Measurements from ENCODE around the gene LMO7. TPM values are rescaled to one million over a fixed set of nuclear protein-coding genes. Genes with fewer than 3 reads are reported as not detected.

The LMO7 gene
- total and polyA plus RNA-seq, 2 experiments from 2014 or later: 47.2 to 105 TPM

DNA sequence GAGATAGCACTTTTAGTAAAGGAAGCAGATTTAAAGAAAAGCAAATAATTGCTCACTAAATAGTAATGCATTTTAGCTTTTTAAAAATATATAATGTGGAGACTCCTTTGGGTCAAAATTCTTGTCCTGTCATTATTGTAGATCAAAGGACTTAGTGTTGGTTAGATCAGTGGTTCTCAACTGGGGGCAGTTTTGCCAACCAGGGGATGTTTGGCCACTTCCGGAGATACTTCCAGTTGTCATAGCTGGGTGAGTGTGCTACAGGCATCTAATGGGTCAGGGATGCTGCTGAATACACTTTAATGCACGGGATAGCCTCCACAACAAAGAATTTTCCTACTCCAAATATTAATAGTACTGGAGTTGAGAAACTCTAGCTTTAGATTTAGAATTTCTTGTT, 126.8 kb downstream of the LMO7 start:
- H3K27ac ChIP-seq: peak overlapping the region; percentile 95
- no peaks in the 10 kb centered on the region for H3K9me3 ChIP-seq (ENCODE audit: low read depth)
- no peaks in the 10 kb centered on the region for H3K36me3 ChIP-seq (replicated peaks; ENCODE audit: insufficient read depth, low read depth)
- no peak for DNase-seq (ENCODE audit: low spot score)
- no peak overlapping the region for H2AFZ ChIP-seq
- H3K4me2 ChIP-seq: peak overlapping the region; percentile 74
- WGBS (ENCODE audit: low lambda C conversion rate, missing lambda C conversion rate): 89% methylated on average over 2 of the region's 2 CpGs
- no peaks in the 10 kb centered on the region for H4K20me1 ChIP-seq (ENCODE audit: insufficient read depth, poor library complexity, severe bottlenecking)
- no peaks in the 10 kb centered on the region for H3K9me2 ChIP-seq (replicated peaks; ENCODE audit: insufficient read depth)
- H3K27me3 ChIP-seq: no peaks in the 10 kb centered on the region
- H3K4me1 ChIP-seq (ENCODE audit: insufficient read depth): peaks cover 25% of the 10 kb centered on the region
- peaks cover 70% of the 10 kb centered on the region for H3K79me2 ChIP-seq
- TF ChIP-seq EZH2phosphoT487 (IDR thresholded peaks at IDR 0.05; ENCODE audit: low read depth, severe bottlenecking, unreplicated experiment): no peak
- no peak for TF ChIP-seq EZH2 (IDR thresholded peaks at IDR 0.05; ENCODE audit: borderline replicate concordance)
- TF ChIP-seq, protein P1, sequence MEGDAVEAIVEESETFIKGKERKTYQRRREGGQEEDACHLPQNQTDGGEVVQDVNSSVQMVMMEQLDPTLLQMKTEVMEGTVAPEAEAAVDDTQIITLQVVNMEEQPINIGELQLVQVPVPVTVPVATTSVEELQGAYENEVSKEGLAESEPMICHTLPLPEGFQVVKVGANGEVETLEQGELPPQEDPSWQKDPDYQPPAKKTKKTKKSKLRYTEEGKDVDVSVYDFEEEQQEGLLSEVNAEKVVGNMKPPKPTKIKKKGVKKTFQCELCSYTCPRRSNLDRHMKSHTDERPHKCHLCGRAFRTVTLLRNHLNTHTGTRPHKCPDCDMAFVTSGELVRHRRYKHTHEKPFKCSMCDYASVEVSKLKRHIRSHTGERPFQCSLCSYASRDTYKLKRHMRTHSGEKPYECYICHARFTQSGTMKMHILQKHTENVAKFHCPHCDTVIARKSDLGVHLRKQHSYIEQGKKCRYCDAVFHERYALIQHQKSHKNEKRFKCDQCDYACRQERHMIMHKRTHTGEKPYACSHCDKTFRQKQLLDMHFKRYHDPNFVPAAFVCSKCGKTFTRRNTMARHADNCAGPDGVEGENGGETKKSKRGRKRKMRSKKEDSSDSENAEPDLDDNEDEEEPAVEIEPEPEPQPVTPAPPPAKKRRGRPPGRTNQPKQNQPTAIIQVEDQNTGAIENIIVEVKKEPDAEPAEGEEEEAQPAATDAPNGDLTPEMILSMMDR (IDR thresholded peaks at IDR 0.05; ENCODE audit: poor library complexity): no peak
- H3K4me3 ChIP-seq: peak overlapping the region; percentile 25

DNA sequence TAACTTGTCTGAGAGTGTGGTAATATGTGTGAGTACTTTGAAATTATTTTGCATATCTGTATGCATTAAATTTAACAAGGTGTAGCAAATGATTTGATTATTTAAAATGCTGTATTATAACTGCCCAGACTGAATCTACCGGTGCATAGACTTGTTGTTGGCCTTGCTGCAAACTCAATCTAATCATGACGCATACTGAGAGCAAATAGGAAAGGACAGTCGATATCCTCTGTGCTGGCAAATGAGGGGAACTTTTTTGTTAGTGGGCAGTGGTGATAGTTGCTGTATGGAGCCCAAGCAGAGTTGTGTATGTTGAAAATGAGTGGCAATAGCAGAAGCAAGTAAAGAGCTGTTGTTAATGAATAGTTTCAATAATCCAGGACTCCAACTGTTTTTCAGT, 127.4 kb downstream of the LMO7 start:
- Histone ChIP-seq H4K20me1 (ENCODE audit: insufficient read depth, poor library complexity, severe bottlenecking) (no peaks in the 10 kb centered on the region), H3K9me2 (replicated peaks; ENCODE audit: insufficient read depth) (no peaks in the 10 kb centered on the region), H3K4me3 (peak overlapping the region; percentile 25), H3K36me3 (replicated peaks; ENCODE audit: insufficient read depth, low read depth) (no peaks in the 10 kb centered on the region), H3K27ac (peak overlapping the region; percentile 95), H3K4me2 (peak overlapping the region; percentile 74), H3K79me2 (peaks cover 76% of the 10 kb centered on the region), H3K4me1 (ENCODE audit: insufficient read depth) (peaks cover 30% of the 10 kb centered on the region), H2AFZ (no peak overlapping the region), H3K9me3 (ENCODE audit: low read depth) (no peaks in the 10 kb centered on the region), H3K27me3 (no peaks in the 10 kb centered on the region)
- DNase-seq (ENCODE audit: low spot score): no peak
- WGBS (ENCODE audit: low lambda C conversion rate, missing lambda C conversion rate): 72% methylated on average over 3 of the region's 3 CpGs
- no peak for TF ChIP-seq EZH2 (IDR thresholded peaks at IDR 0.05; ENCODE audit: borderline replicate concordance)
- TF ChIP-seq, protein P1 (IDR thresholded peaks at IDR 0.05; ENCODE audit: poor library complexity): no peak
- TF ChIP-seq EZH2phosphoT487 (IDR thresholded peaks at IDR 0.05; ENCODE audit: low read depth, severe bottlenecking, unreplicated experiment): no peak

DNA sequence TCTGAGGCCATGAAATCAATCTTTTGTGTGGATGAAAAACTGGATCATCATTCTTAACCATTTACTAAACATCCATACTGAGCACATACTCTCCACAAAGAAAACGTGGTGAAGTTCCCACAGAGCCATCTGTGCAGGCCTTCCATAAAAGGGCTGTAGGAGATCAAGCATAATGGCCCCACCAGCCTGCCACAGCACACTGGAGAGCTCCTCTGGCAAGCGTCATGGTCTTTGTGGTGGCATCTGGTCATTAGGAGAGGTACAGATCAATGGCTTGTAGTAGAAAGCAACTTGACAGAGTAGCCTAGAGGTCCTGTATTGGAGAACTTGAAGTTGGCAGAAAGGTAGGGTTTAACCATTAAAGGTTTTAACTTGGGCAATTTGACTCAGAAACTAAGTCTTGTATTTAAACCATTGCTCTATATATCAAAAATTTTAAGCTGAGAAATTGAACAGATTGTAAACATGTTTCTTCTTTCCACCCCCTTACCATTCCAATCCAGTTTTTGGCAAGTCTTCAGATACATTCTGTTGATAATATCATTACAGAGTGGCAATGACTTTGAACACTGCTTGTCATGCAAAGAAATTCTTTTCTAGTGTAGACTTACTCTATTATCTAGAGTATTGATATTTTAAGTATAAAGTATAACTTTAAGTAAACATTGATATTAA, 128.3 kb downstream of the LMO7 start:
- no peak for DNase-seq (ENCODE audit: low spot score)
- 83% methylated on average over 2 of the region's 2 CpGs for whole genome bisulfite sequencing (ENCODE audit: low lambda C conversion rate, missing lambda C conversion rate)
- TF ChIP-seq EZH2 (IDR thresholded peaks at IDR 0.05; ENCODE audit: borderline replicate concordance) (no peak), EZH2phosphoT487 (IDR thresholded peaks at IDR 0.05; ENCODE audit: low read depth, severe bottlenecking, unreplicated experiment) (no peak)
- TF ChIP-seq, protein P1 (IDR thresholded peaks at IDR 0.05; ENCODE audit: poor library complexity): no peak

More for the DNA sequence above, 128.3 kb downstream of the LMO7 start:
- H3K79me2 ChIP-seq: peaks cover 80% of the 10 kb centered on the region
- no peaks in the 10 kb centered on the region for H3K27me3 ChIP-seq
- peaks cover 34% of the 10 kb centered on the region for H3K4me1 ChIP-seq (ENCODE audit: insufficient read depth)
- no peak overlapping the region for H2AFZ ChIP-seq
- H3K36me3 ChIP-seq (replicated peaks; ENCODE audit: insufficient read depth, low read depth): no peaks in the 10 kb centered on the region
- no peak overlapping the region for H3K4me3 ChIP-seq
- H3K4me2 ChIP-seq: peak overlapping the region; percentile 74
- no peaks in the 10 kb centered on the region for H4K20me1 ChIP-seq (ENCODE audit: insufficient read depth, poor library complexity, severe bottlenecking)
- no peaks in the 10 kb centered on the region for H3K9me2 ChIP-seq (replicated peaks; ENCODE audit: insufficient read depth)
- H3K9me3 ChIP-seq (ENCODE audit: low read depth): no peaks in the 10 kb centered on the region
- H3K27ac ChIP-seq: peak overlapping the region; percentile 2
